T-helper 9 cell (primary cell): ENCODE measurements around the gene FTCD.

Experiments
- DNase-seq: peaks from one replicate; pipeline ENCODE4 v3.0.0-alpha.2; 2020

FTCD gene

DNA sequence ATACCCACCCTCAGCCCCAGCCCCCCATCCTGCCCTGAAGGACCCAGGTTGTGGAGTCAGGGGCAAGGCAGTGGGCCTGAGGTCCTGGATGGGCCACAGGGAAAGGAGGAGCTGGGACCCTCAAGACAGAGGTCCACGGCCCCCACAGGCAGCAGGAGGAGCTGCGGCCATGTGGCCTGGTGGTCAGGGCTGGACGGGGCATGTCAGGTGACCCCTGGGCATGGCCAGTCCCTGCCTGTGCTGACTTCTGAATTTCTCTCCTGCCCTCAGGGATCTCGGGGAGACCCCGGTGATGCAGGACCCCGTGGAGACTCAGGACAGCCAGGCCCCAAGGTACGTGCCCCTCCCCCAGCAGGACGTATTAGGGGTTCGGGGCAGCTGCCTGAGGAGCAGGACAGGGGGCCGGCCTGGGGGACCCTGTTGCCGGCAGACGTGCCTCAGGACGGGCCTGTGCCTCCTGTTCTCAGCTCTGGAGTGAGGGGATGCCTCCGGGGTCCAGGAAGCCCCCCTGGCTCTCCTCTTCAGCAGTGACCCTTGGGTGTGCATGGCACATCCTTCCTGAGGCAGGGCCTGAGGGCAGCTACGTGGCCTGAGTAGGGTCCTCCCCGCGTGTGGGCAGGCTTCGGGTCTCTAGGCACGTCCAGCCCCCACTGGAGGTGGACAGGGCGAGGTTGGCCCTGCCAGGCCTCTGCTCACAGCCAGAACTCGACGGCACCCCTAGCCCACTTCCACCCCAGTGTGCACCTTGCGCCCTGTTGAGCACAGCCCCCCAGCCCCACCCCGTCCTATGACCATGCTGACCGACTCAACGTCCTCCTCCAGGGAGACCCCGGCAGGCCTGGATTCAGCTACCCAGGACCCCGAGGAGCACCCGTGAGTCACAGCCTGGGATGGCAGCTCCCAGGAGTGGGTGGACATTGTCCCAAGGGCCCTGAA is 33.8 kb downstream of the FTCD start:
- DNase-seq = no peak

DNA sequence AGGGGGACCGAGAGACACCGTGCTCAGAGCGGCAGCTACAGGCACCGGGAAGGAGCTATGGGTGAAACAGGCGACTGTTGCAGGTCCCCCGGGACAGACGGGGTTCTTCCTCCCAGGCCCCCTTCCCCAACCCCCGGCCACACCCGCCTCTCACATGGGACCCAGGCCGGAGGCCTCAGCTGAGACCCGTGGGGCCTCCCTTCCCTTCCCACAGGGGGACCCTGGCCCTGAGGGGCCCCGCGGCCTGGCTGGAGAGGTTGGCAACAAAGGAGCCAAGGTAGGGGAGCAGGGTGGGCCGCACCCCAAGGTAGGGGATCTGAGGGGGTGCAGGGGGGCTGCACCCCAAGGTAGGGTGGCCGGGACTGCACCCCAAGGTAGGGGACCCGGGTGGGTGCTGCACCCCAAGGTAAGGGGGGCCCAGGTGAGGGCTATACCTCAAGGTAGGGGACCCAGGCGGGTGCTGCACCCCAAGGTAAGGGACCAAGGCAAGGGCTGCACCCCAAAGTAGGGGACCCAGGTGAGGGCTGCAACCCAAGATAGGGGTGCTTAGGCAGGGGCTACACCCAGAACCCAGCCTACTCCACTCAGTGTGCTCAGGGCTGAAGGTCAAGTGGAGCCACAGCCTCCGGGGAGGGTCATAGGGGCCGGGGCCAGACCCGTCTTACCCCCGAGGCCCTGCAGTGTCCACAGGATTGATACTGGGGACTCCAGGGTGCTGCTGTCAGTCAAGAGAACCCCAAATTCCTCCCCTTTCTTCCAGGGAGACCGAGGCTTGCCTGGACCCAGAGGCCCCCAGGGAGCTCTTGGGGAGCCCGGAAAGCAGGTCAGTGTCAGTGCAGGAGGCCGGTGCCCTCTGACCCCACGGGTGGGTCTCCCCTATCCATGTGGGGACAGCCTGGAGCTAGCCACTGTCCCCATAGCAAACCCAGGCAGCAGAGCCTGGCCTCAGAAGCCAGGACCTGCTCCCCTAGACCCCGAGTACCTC is 34.8 kb downstream of the FTCD start:
- DNase-seq = no peak

GRCh38 chr21:46119637-46120271 is 35.6 kb downstream of the FTCD start:
- DNase-seq = no peak

- no peak for DNase-seq
Observed at GRCh38 chr21:46119144-46119636, 36.2 kb downstream of the FTCD start.

DNA sequence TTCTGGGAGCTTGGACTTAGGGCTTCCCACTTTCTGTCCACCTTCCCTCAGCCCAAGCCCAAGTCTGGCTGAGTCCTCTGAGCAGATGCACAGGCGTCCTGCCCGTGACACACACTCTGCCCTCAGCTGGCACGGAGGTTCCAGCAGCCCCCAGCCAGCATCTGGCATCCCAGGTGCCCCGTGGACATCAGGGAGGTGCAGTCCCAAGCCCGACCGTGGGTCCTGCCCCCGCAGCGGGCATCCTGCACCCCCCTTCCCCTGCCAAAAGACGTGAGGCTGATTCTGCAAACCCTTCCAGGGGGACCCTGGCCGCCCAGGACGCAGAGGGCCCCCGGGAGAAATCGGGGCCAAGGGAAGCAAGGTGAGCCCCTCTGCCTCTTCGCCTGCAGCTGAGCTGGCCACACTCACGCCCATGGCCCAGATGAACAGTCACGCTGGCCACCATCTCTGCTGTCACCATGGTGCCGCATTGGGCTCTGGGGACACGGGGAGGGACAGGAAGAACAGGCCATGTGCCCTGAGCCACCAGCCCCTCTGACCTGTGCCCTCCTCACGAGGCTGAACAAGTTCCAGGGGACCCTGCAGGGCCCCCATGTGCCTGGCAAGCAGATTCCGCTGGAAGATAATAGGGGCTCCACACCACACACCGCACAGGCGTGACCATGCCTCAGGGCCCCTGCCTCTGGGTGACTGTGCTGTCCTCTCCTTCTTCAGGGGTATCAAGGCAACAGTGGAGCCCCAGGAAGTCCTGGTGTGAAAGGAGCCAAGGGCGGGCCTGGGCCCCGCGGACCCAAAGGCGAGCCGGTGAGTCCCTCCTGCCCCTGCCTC is 36.8 kb downstream of the FTCD start:
- no peak for DNase-seq

- DNase-seq = no peak
Observed at GRCh38 chr21:46117586-46118315, 37.6 kb downstream of the FTCD start.

GRCh38 chr21:46116776-46117585 is 38.4 kb downstream of the FTCD start:
- no peak for DNase-seq

- DNase-seq = no peak
Observed at GRCh38 chr21:46116189-46116775, 39.1 kb downstream of the FTCD start.

GRCh38 chr21:46115441-46116188 is 39.8 kb downstream of the FTCD start:
- DNase-seq = no peak

GRCh38 chr21:46114963-46115362 is 40.4 kb downstream of the FTCD start:
- DNase-seq = no peak

DNA sequence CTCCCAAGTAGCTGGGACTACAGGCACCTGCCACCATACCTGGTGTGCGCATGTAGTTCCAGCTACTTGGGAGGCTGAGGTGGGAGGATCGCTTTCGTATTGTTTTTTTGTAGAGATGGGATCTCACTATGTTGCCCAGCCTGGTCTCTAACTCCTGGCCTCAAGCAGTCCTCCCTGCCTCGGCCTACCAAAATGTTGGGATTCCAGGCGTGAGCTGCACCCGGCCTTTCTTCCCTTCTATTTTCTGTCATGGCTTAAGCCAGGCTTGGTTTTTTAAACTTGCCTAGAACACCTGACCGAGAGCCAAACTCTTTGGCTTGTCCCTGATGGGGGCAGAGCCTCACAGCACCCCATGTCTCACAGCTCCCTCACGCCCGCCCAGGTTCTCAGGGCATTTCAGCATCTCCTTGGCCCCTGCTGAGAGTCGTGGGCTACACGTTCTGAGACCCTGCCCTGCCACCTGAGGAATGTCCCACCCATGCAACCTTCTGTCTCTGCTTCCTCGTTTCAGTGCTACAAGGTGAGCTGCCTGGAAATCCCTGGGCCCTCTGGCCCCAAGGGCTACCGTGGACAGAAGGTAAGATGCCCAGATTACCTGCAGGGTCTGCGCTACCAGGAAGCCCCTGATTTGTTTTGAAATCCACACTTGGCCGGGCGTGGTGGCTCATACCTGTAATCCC is 41.7 kb downstream of the FTCD start:
- DNase-seq = no peak

DNA sequence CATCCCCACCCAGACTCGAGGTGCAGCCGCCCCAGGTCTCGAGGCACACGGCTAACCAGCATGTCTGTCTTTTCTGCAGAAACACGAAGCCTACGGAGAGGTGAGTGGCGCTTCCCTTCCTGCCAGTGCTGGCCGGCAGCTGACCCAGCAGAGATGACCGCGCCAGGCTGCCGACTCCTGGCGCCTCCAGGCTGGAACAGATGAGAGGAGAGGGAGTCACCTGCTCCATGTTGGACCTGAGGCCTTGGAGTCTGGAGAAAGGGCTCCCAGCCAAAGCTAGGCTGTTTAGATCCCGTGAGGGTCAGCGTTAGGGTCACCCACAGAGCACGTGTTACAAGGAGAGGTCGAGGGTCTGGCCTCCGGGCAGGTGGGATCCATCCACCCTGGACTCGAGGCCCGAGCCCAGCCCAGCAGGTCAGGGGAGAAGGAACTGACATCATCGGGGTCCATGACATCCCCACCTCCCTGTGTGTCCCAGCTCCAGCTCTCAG is 42.6 kb downstream of the FTCD start:
- DNase-seq = no peak

DNA sequence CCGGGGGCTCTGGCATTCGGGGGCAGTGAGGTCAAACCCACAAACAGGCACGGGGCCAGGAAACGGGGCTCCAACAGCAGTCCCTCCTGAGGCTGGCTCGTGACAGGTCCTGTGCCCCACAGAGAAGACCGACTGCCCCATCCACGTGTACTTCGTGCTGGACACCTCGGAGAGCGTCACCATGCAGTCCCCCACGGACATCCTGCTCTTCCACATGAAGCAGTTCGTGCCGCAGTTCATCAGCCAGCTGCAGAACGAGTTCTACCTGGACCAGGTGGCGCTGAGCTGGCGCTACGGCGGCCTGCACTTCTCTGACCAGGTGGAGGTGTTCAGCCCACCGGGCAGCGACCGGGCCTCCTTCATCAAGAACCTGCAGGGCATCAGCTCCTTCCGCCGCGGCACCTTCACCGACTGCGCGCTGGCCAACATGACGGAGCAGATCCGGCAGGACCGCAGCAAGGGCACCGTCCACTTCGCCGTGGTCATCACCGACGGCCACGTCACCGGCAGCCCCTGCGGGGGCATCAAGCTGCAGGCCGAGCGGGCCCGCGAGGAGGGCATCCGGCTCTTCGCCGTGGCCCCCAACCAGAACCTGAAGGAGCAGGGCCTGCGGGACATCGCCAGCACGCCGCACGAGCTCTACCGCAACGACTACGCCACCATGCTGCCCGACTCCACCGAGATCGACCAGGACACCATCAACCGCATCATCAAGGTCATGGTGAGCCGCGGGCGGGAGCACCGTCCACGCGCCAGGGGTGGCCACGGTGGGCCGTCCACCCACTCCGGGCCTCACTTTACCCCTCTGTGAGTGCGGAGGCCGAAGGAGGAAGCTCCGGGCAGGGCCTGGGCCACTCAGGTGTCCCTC is 43.3 kb downstream of the FTCD start:
- no peak for DNase-seq

DNA sequence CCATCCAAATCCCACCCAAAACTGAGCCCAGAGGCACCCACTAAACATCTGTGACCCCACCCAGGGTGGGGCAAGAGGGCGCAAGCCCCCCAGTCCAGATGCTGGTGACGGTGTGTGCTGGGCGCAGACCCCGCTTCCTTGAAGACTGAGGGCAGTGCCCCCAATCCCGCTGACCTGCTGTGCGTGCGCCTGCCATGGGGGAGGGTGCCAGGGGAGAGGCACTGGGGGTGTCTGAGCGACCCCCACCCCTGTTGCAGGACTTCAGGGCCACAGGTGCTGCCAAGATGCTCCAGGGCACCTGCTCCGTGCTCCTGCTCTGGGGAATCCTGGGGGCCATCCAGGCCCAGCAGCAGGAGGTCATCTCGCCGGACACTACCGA is 44.2 kb downstream of the FTCD start:
- DNase-seq = no peak

- DNase-seq = no peak
Observed at GRCh38 chr21:46110499-46111192, 44.7 kb downstream of the FTCD start.
